Lower lobe of right lung (tissue), 2 donors: ENCODE measurements around the gene ST7. TPM values are rescaled to one million over a fixed set of nuclear protein-coding genes. Genes with fewer than 3 reads are reported as not detected.

Source experiments
- ATAC-seq, 2 donors: fragments of 200-7000 bp; cut with Tn5 transposase; one replicate each; pipeline ENCODE4 v1.9.1; 2020 to 2022; ENCODE audit warnings: mild to moderate bottlenecking in 2 of 2, moderate library complexity in 2 of 2
- DNase-seq: peaks from one replicate; pipeline ENCODE4 v3.0.0-alpha.2; 2020
- H3K27ac ChIP-seq: fragments of 200-600 bp; one replicate; pipeline ENCODE4 v1.8.0; 2022
- H3K27me3 ChIP-seq: fragments of 200-600 bp; one replicate; pipeline ENCODE4 v1.8.0; 2022; ENCODE audit warnings: low read depth
- H3K36me3 ChIP-seq: fragments of 200-600 bp; one replicate; pipeline ENCODE4 v1.8.0; 2022; ENCODE audit warnings: mild to moderate bottlenecking
- H3K4me1 ChIP-seq: fragments of 200-600 bp; one replicate; pipeline ENCODE4 v1.8.0; 2022
- H3K4me3 ChIP-seq: fragments of 200-600 bp; one replicate; pipeline ENCODE4 v1.8.0; 2022; ENCODE audit warnings: mild to moderate bottlenecking
- H3K9me3 ChIP-seq: fragments of 200-600 bp; one replicate; pipeline ENCODE4 v1.8.0; 2022
- intact Hi-C: fragments of 100-400 bp; cut with DNase I; formaldehyde crosslinking; loops from one replicate; pipeline ENCODE4 v1.11.0; 2022
- total RNA-seq: library from RNA; stranded (reverse); fragmentation: NEBNext Ultra II Directional; extraction: Animal tissue kit (Norgen Biotek cat#: 25700); gene quantifications from one replicate; pipeline ENCODE4 v1.2.1, GENCODE V29; 2021
- TF ChIP-seq, protein P1 (sequence below): fragments of 200-600 bp; IDR thresholded peaks from one replicate; pipeline ENCODE4 v1.8.0; 2022; ENCODE audit warnings: antibody characterized with exemption, mild to moderate bottlenecking
- donor health status: DM: no; HTN: yes; CAD: no; lungs with severe emphysema.

ST7 gene
- total RNA-seq, 1 donor from 2014 or later, result 51.1 TPM

DNA sequence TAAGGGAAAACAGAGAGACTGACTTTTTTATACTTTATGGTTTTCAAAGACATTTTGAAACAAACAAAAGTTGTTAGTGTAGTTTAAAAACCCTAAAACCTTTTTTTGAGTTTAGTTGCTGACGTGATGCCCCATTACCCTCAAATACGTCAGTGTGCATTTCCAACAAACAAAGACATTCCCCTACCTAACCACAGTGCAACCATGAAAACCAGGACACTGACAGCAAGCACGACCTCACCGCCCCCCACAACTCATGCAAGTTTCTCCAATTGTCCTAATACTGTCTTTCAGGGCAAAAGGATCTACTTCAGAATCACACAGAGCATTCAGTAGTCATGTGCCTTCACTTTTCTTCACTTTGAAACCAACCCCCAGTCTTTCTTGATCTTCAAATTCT, 294.5 kb downstream of the ST7 start:
- ATAC-seq, result no peak

DNA sequence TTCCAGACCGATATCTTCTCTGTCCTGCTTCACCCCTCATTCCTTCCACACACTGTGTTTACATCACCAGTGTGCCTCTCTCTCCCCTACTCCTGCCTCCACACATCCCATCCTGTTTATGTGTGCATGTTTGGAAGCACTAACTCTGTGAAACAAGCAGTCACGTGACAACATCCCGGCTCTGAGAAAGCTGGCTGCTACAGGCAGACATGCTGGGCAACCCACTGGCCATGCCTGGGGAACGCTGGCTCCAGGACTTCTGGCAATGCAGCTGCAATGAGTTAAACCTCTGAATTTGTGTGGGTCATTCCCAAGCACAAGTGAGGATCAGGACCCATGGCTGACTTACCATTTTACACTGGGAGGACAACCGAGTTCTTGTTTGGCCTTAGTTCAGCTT, 295.5 kb downstream of the ST7 start:
- DNase-seq (no peak), ATAC-seq (no peak)
- H3K4me1 ChIP-seq, result no peaks in the 10 kb centered on the region
- no peaks in the 10 kb centered on the region for H3K36me3 ChIP-seq
- TF ChIP-seq, protein P1, sequence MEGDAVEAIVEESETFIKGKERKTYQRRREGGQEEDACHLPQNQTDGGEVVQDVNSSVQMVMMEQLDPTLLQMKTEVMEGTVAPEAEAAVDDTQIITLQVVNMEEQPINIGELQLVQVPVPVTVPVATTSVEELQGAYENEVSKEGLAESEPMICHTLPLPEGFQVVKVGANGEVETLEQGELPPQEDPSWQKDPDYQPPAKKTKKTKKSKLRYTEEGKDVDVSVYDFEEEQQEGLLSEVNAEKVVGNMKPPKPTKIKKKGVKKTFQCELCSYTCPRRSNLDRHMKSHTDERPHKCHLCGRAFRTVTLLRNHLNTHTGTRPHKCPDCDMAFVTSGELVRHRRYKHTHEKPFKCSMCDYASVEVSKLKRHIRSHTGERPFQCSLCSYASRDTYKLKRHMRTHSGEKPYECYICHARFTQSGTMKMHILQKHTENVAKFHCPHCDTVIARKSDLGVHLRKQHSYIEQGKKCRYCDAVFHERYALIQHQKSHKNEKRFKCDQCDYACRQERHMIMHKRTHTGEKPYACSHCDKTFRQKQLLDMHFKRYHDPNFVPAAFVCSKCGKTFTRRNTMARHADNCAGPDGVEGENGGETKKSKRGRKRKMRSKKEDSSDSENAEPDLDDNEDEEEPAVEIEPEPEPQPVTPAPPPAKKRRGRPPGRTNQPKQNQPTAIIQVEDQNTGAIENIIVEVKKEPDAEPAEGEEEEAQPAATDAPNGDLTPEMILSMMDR, result no peak
- intact Hi-C loops, result no loop called here
- no peaks in the 10 kb centered on the region for H3K27me3 ChIP-seq
- no peak overlapping the region for H3K4me3 ChIP-seq
- H3K27ac ChIP-seq, result no peak overlapping the region
- H3K9me3 ChIP-seq, result no peaks in the 10 kb centered on the region

More for the DNA sequence above, 294.5 kb downstream of the ST7 start:
- TF ChIP-seq, protein P1, result no peak
- no peak for DNase-seq
- Histone ChIP-seq H3K9me3 (no peaks in the 10 kb centered on the region), H3K27ac (no peak overlapping the region), H3K4me3 (no peak overlapping the region), H3K36me3 (no peaks in the 10 kb centered on the region), H3K27me3 (no peaks in the 10 kb centered on the region), H3K4me1 (no peaks in the 10 kb centered on the region)
- intact Hi-C loops, result no loop called here

DNA sequence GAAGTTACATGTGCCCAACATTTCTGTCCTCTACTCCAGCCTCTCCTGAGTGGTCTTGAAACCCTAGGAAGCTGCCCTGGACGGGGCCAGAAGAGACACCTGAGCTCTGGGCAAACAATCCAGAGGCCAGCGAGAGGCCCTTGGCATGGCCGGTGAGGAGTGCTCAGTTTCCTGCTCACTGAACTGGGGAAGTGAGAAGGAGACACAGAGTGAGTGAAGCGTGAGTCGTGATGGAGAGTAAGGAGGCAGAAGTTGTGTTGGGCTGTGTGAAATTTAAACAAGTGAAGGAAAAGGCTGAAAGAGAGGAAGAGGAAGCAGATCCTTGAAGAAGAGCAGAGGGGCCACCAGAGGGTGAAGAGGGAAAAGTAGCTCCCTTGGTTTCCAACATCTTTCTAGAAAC, 296.4 kb downstream of the ST7 start:
- no peaks in the 10 kb centered on the region for H3K9me3 ChIP-seq
- H3K36me3 ChIP-seq, result no peaks in the 10 kb centered on the region
- DNase-seq (no peak), ATAC-seq (no peak)
- intact Hi-C loops, result no loop called here
- no peak overlapping the region for H3K4me3 ChIP-seq
- TF ChIP-seq, protein P1, result no peak
- H3K27me3 ChIP-seq, result no peaks in the 10 kb centered on the region
- H3K27ac ChIP-seq, result no peak overlapping the region
- no peaks in the 10 kb centered on the region for H3K4me1 ChIP-seq

DNA sequence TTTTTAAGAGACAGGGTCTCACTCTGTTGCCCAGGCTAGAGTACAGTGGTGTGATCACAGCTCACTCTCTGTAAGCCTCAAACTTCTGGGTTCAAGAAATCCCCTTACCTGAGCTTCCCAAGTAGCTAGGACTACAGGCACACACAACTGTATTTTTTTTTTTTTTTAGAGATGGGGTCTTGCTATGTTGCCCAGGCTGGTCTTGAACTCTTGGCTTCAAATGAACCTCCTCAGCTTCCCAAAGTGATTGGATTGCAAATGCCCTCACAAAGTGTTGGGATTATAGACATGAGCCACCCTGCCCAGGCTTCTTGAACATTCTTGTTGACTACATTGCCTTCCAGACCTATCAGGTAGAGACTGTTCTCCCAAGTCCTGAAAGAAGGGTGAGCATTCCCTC, 296.9 kb downstream of the ST7 start:
- no peaks in the 10 kb centered on the region for H3K9me3 ChIP-seq
- intact Hi-C loops, result no loop called here
- H3K36me3 ChIP-seq, result no peaks in the 10 kb centered on the region
- no peak for DNase-seq
- no peak for ATAC-seq
- no peak overlapping the region for H3K4me3 ChIP-seq
- no peaks in the 10 kb centered on the region for H3K27me3 ChIP-seq
- H3K4me1 ChIP-seq, result no peaks in the 10 kb centered on the region
- TF ChIP-seq, protein P1, result no peak
- H3K27ac ChIP-seq, result no peak overlapping the region

DNA sequence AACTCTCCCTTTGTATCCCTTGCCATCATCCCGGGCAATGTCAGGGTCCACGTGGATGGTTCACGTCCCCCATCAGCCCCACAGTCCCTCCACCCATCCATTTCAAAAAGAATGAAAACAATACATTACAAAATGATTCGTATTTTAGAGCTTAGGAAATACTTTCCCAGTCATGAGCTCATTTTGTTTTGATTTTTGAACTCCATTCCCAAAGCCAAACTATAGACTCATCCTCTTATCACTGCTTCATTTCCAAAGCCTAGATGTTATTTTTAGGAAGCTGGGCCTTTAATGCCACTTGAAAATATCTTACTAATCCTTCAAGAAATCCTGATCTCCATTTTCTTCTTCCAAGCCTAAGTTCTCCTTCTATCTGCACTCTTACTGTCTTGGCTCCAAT, 297.5 kb downstream of the ST7 start:
- no peaks in the 10 kb centered on the region for H3K4me1 ChIP-seq
- no peaks in the 10 kb centered on the region for H3K27me3 ChIP-seq
- TF ChIP-seq, protein P1, result no peak
- intact Hi-C loops, result no loop called here
- H3K4me3 ChIP-seq, result no peak overlapping the region
- DNase-seq, result no peak
- ATAC-seq, result no peak
- no peak overlapping the region for H3K27ac ChIP-seq
- H3K9me3 ChIP-seq, result no peaks in the 10 kb centered on the region
- no peaks in the 10 kb centered on the region for H3K36me3 ChIP-seq

DNA sequence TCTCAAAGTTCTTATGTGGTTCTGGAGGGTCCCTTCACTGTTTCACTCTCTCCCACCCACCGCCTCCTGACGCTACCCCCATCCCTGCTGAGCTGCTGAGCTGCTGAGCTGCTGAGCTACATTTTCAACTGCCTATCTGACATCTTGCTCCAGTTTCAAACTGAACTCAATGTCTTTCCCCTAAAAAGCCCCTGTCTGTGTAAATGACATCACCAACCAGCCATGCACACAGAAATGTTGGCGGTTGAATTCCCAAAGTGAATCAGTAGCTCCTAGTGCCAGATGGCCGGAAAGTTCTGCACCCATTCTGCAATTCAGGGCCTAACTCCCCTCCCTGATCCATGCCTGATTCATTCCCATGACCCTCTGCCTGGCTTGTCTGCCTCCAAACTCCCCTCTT, 298.4 kb downstream of the ST7 start:
- H3K27me3 ChIP-seq, result no peaks in the 10 kb centered on the region
- no peaks in the 10 kb centered on the region for H3K4me1 ChIP-seq
- H3K36me3 ChIP-seq, result no peaks in the 10 kb centered on the region
- H3K9me3 ChIP-seq, result no peaks in the 10 kb centered on the region
- no peak overlapping the region for H3K4me3 ChIP-seq
- DNase-seq (no peak), ATAC-seq (no peak)
- intact Hi-C loops, result no loop called here
- TF ChIP-seq, protein P1, result no peak
- H3K27ac ChIP-seq, result no peak overlapping the region
